Natural killer cell treated with Interleukin-12 subunit alpha and Interleukin-12 subunit beta and Interleukin-15 and Interleukin-18, amount 100 ng/mL, for 72 hours (primary cell): ENCODE measurements around the gene GSTO1. TPM values are rescaled to one million over a fixed set of nuclear protein-coding genes. Genes with fewer than 3 reads are reported as not detected.
"Not testable (repeated sequence)": the region's sequence is repeated elsewhere in the genome, so short reads cannot be mapped to it uniquely, and the experiment has no call there.

Source experiments
- ATAC-seq, 2 donors: fragments of 150-1000 bp; cut with Tn5 transposase in 1 of 2; sonication (Bioruptor Pico), chemical (Tn5 transposase) in 1 of 2; 2 replicates each; pipeline ENCODE4 v1.10.0; 2021
- DNase-seq: peaks from one replicate; pipeline ENCODE4 v3.0.0; 2022; ENCODE audit warnings: low spot score
- H3K27ac Mint-ChIP-seq, 2 donors: 1 replicate in 1 of 2; 2 replicates in 1 of 2; pipeline ENCODE4 v1.8.0; 2022; ENCODE audit warnings: mixed read lengths in 2 of 2, mild to moderate bottlenecking in 1 of 2, moderate library complexity in 1 of 2
- H3K27me3 Mint-ChIP-seq, 2 donors: 1 replicate in 1 of 2; 2 replicates in 1 of 2; pipeline ENCODE4 v1.8.0; 2022; ENCODE audit warnings: mixed read lengths in 2 of 2
- H3K36me3 Mint-ChIP-seq: one replicate; pipeline ENCODE4 v1.8.0; 2022; ENCODE audit warnings: mixed read lengths
- H3K4me1 Mint-ChIP-seq, 2 donors: 1 replicate in 1 of 2; 2 replicates in 1 of 2; pipeline ENCODE4 v1.8.0; 2022; ENCODE audit warnings: low read depth in 2 of 2, mixed read lengths in 2 of 2, mild to moderate bottlenecking in 1 of 2
- H3K4me3 Mint-ChIP-seq: one replicate; pipeline ENCODE4 v1.8.0; 2022; ENCODE audit warnings: mixed read lengths
- H3K9me3 Mint-ChIP-seq: 2 replicates; pipeline ENCODE4 v1.8.0; 2022; ENCODE audit warnings: mixed read lengths
- total RNA-seq, 2 donors: library from RNA; stranded (reverse); gene quantifications; one replicate each; pipeline ENCODE4 v1.2.3, GENCODE V29; 2022

The GSTO1 gene
- total RNA-seq, 2 donors from 2014 or later, result 101 to 111 TPM

GRCh38 chr10:104240078-104240477, 14.6 kb upstream of the GSTO1 start:
- no peaks in the 10 kb centered on the region for H3K9me3 Mint-ChIP-seq
- peaks cover 22 to 33% of the 10 kb centered on the region in 2 donors for H3K27me3 Mint-ChIP-seq
- ATAC-seq, result no peak
- H3K36me3 Mint-ChIP-seq, result no peaks in the 10 kb centered on the region
- no peaks in the 10 kb centered on the region for H3K4me1 Mint-ChIP-seq
- DNase-seq, result no peak
- no peak overlapping the region for H3K27ac Mint-ChIP-seq
- no peak overlapping the region for H3K4me3 Mint-ChIP-seq

- DNase-seq, result no peak
- Mint-ChIP-seq H3K4me1 (peaks cover 0 to 12% of the 10 kb centered on the region in 2 donors), H3K36me3 (no peaks in the 10 kb centered on the region), H3K27me3 (peaks cover 9 to 33% of the 10 kb centered on the region in 2 donors), H3K9me3 (no peaks in the 10 kb centered on the region), H3K4me3 (no peak overlapping the region), H3K27ac (no peak overlapping the region)
- ATAC-seq, result no peak
Measured at GRCh38 chr10:104242545-104242944, 12.1 kb upstream of the GSTO1 start.

DNA sequence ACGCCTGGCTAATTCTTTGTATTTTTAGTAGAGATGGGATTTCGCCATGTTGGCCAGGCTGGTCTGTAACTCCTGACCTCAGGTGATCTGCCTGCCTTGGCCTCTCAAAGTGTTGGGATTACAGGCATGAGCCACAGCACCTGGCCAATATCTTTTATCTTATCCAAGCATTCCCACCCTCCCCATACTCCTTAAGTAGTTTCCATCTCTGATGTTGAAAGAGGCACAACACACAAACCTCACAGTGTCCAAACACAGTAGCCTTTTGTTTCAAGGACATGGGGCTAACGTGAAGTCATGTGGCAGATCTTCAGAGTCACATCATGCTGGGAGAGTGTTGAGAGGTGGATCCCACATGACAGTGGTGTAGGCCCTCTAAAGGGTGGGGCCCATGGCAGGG, 11.7 kb upstream of the GSTO1 start:
- ATAC-seq, H3K27ac Mint-ChIP-seq, H3K36me3 Mint-ChIP-seq, H3K9me3 Mint-ChIP-seq, DNase-seq: not testable (repeated sequence)
- peaks cover 9 to 33% of the 10 kb centered on the region in 2 donors for H3K27me3 Mint-ChIP-seq
- peaks cover 0 to 12% of the 10 kb centered on the region in 2 donors for H3K4me1 Mint-ChIP-seq
- H3K4me3 Mint-ChIP-seq, result peak overlapping the region; percentile 37

GRCh38 chr10:104243512-104243911, 11.2 kb upstream of the GSTO1 start:
- H3K4me3 Mint-ChIP-seq, result no peak overlapping the region
- peaks cover 0 to 12% of the 10 kb centered on the region in 2 donors for H3K4me1 Mint-ChIP-seq
- ATAC-seq, result no peak
- peaks cover 11 to 33% of the 10 kb centered on the region in 2 donors for H3K27me3 Mint-ChIP-seq
- DNase-seq, result no peak
- H3K9me3 Mint-ChIP-seq, result no peaks in the 10 kb centered on the region
- H3K36me3 Mint-ChIP-seq, result no peaks in the 10 kb centered on the region
- H3K27ac Mint-ChIP-seq, result no peak overlapping the region

- no peak for DNase-seq
- ATAC-seq, result no peak
- no peak overlapping the region for H3K27ac Mint-ChIP-seq
- H3K4me3 Mint-ChIP-seq, result no peak overlapping the region
- no peaks in the 10 kb centered on the region for H3K36me3 Mint-ChIP-seq
- peaks cover 12 to 26% of the 10 kb centered on the region in 2 donors for H3K27me3 Mint-ChIP-seq
- H3K4me1 Mint-ChIP-seq, result peaks cover 0 to 12% of the 10 kb centered on the region in 2 donors
- H3K9me3 Mint-ChIP-seq, result no peaks in the 10 kb centered on the region
Measured at GRCh38 chr10:104245066-104245632, 9.5 kb upstream of the GSTO1 start.

GRCh38 chr10:104246976-104247375, 7.7 kb upstream of the GSTO1 start:
- no peaks in the 10 kb centered on the region for H3K9me3 Mint-ChIP-seq
- peak overlapping the region; percentile 68 to 78 for H3K27ac Mint-ChIP-seq
- peaks cover 10 to 23% of the 10 kb centered on the region in 2 donors for H3K27me3 Mint-ChIP-seq
- H3K4me3 Mint-ChIP-seq, result peak overlapping the region; percentile 42
- DNase-seq, result no peak
- peak; percentile 66 to 86 for ATAC-seq
- H3K4me1 Mint-ChIP-seq, result peaks cover 0 to 12% of the 10 kb centered on the region in 2 donors
- no peaks in the 10 kb centered on the region for H3K36me3 Mint-ChIP-seq

GRCh38 chr10:104247513-104248146, 7.1 kb upstream of the GSTO1 start:
- Mint-ChIP-seq H3K27me3 (peaks cover 9 to 22% of the 10 kb centered on the region in 2 donors), H3K27ac (peak overlapping the region; percentile 68 to 78), H3K4me1 (peaks cover 0 to 15% of the 10 kb centered on the region in 2 donors), H3K4me3 (peak overlapping the region; percentile 42), H3K36me3 (no peaks in the 10 kb centered on the region), H3K9me3 (no peaks in the 10 kb centered on the region)
- ATAC-seq (peak; percentile 56 to 69), DNase-seq (no peak)

DNA sequence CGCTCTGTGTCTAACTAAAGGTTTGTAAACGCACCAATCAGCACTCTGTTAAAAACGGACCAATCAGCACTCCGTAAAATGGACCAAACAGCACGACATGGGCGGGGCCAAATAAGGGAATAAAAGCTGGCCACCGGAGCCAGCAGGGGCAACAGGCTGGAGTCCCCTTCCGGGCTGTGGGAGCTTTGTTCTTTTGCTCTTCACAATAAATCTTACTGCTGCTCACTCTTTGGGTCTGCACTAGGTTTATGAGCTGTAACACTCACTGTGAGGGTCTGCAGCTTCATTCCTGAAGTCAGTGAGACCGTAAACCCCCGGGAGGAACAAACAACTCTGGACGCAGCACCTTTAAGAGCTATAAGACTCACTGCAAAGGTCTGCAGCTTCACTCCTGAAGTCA, 5.8 kb upstream of the GSTO1 start:
- not testable (repeated sequence) for H3K27ac Mint-ChIP-seq, DNase-seq, H3K4me3 Mint-ChIP-seq, ATAC-seq, H3K9me3 Mint-ChIP-seq, H3K36me3 Mint-ChIP-seq
- Mint-ChIP-seq H3K27me3 (peaks cover 8 to 14% of the 10 kb centered on the region in 2 donors), H3K4me1 (peaks cover 9 to 25% of the 10 kb centered on the region in 2 donors)

DNA sequence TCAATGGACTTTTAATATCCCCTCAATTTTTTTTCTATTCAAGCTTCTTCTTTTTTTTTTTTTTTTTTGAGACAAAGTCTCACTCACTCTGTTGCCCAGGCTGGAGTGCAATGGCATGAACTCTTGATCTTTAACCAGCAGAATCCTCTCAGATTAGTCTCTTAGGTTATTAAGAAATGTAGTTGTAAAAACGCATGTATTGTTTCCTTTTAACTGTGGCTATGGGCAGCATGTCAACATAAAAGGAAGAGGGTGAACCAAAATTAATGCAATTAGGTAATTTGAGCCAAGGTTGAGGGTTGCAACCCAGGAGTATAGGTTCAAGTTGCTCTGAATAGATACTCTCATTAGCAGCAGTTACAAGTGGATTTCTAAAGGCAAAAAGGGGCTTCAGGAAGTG, 4.3 kb upstream of the GSTO1 start:
- Mint-ChIP-seq H3K27me3 (peaks cover 8 to 14% of the 10 kb centered on the region in 2 donors), H3K27ac (no peak overlapping the region), H3K9me3 (no peaks in the 10 kb centered on the region)

DNA sequence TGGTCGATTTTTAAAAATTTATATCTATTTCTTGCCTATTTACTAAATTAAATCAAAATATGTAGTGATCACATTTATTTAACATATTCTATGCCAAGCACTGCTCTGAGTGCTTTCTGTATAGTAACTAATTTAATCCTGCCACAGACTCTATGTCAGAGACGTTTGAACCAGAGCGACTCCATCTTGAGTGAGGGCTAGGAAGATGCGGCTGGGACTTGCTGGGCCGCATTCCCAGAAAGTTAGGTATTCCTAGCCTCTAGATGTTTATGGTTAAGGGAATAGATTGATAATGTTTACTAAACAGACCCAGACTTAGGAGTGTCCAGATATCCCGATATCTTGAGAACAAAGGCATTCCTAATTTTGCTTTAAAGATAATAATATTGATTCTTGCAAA, 3.2 kb upstream of the GSTO1 start:
- H3K4me1 Mint-ChIP-seq, result peaks cover 26 to 40% of the 10 kb centered on the region in 2 donors
- H3K4me3 Mint-ChIP-seq, result no peak overlapping the region
- H3K27ac Mint-ChIP-seq, result no peak overlapping the region
- H3K9me3 Mint-ChIP-seq, result no peaks in the 10 kb centered on the region
- peaks cover 5% of the 10 kb centered on the region for H3K36me3 Mint-ChIP-seq
- DNase-seq (no peak), ATAC-seq (no peak)
- peaks cover 8 to 14% of the 10 kb centered on the region in 2 donors for H3K27me3 Mint-ChIP-seq

More for the DNA sequence above, 4.3 kb upstream of the GSTO1 start:
- H3K4me3 Mint-ChIP-seq, result no peak overlapping the region
- H3K36me3 Mint-ChIP-seq, result peaks cover 1% of the 10 kb centered on the region
- peaks cover 15 to 31% of the 10 kb centered on the region in 2 donors for H3K4me1 Mint-ChIP-seq
- ATAC-seq (no peak), DNase-seq (no peak)

- peaks cover 35 to 36% of the 10 kb centered on the region in 2 donors for H3K4me1 Mint-ChIP-seq
- peak overlapping the region in 1 of 2 donors; percentile 98 for H3K27ac Mint-ChIP-seq
- no peak for DNase-seq
- peaks cover 5% of the 10 kb centered on the region for H3K36me3 Mint-ChIP-seq
- no peak for ATAC-seq
- peaks cover 8 to 14% of the 10 kb centered on the region in 2 donors for H3K27me3 Mint-ChIP-seq
- H3K9me3 Mint-ChIP-seq, result no peaks in the 10 kb centered on the region
- H3K4me3 Mint-ChIP-seq, result no peak overlapping the region
Measured at GRCh38 chr10:104252368-104252767, 2.3 kb upstream of the GSTO1 start.

- Mint-ChIP-seq H3K4me1 (peaks cover 36 to 40% of the 10 kb centered on the region in 2 donors), H3K4me3 (peak overlapping the region; percentile 100), H3K27me3 (peaks cover 8 to 14% of the 10 kb centered on the region in 2 donors), H3K36me3 (peaks cover 8% of the 10 kb centered on the region), H3K27ac (peak overlapping the region; percentile 95 to 98), H3K9me3 (no peaks in the 10 kb centered on the region)
- DNase-seq (no peak), ATAC-seq (no peak)
Measured at GRCh38 chr10:104253106-104253505, 1.6 kb upstream of the GSTO1 start.

GRCh38 chr10:104253606-104254410, 884 bp upstream of the GSTO1 start:
- Mint-ChIP-seq H3K4me1 (peaks cover 41 to 47% of the 10 kb centered on the region in 2 donors), H3K4me3 (peak overlapping the region; percentile 100), H3K36me3 (peaks cover 13% of the 10 kb centered on the region), H3K27me3 (peaks cover 6 to 14% of the 10 kb centered on the region in 2 donors), H3K27ac (peak overlapping the region; percentile 95 to 98), H3K9me3 (no peaks in the 10 kb centered on the region)
- DNase-seq (no peak), ATAC-seq (no peak)
